ENCODE results near the gene PMEL.
"Not testable (repeated sequence)": the region's sequence is repeated elsewhere in the genome, so short reads cannot be mapped to it uniquely, and the experiment has no call there.

PMEL gene

DNA sequence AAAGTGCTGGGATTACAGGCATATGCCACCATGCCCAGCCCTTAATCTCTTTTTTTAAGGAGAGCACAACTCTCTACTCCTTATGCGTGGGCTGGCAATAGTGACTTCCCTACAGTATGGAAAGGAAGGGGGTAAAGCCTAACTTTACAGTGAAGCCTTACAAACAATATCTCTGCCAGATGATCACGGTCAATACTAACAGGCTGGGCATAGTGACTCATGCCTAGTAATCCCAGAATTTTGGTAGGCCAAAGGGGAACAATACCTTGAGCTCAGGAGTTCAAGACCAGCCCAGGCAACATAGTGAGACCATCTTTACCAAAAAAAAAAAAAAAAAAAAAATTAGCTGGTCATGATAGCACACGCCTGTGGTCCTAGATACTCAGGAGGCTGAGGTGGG lies 43.7 kb downstream of the PMEL start:
- no peak for DNase-seq (ENCODE audit: low spot score)

GRCh38 chr12:55919032-55919431 lies 46.8 kb downstream of the PMEL start:
- DNase-seq (ENCODE audit: low spot score) = not testable (repeated sequence)

DNA sequence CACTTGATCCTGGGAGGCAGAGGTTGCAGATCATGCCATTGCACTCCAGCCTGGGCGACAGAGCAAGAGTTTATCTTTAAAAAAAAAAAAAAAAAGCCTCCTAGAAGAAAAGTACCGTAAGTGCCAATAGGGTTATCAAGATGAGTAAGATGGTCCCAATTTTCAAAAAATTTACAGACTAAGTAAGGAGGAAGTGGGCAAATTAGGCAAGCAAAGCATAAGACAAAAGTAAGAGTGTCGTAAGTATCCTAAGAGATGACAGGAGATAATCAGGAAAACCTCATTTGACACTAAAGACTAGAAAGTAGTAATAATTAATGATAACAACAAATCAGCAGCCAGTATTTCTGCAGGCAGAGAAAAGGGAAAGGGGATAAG lies 50.4 kb downstream of the PMEL start:
- DNase-seq (ENCODE audit: low spot score) = no peak

- DNase-seq (ENCODE audit: low spot score) = no peak
Observed at GRCh38 chr12:55912908-55913307, 52.9 kb downstream of the PMEL start.

DNA sequence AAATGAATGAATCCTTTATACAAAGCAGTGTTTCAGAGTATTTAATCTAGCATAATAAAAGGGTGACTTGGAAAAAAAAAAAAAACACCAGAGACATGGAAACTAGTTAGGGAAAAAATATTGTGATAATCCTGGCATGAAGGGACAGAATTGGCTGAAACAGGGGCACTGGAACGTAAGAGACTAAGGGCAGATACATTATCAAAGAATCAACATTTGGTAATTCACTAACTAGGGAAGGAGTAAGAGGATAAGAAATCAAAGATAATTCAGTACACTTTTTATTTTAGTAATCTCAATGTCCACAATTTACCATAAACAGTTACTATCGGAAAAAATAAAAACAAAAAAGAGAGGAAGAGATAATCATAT lies 56.3 kb downstream of the PMEL start:
- no peak for DNase-seq (ENCODE audit: low spot score)

DNA sequence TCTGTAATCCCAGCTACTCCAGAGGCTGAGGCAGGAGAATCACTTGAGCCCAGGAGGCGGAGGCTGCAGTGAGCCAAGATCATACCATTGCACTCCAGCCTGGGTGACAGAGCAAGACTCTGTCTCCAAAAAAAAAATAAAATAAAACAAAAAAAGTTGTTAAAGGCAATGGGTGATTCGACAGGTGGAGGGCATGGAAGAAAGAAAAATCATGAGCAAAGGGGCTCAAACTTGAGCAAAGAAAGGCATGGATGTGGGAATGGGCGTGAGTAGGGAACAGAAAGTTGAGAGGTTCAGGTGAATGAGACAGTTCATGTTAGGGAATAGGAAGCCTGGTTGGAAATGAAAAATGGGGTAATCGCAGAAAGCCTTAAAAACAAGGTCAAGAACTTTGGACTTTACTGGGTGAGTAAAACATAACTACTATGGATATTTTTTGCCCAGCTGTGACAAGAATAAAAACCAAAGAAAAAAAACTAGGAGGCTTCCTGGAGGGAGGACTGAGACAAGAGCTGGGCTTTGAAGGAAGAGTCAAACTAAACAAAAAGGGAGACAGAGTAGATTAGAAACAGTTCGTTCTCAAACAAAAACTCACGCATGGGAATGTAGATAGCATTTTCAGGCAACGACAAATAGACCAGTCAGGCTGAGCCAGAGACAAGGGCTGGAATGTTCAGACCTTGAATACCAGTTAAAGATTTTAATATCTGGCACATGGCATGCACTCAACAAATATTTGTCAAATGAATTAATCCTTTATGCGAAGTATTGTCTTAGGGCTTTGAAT lies 56.9 kb downstream of the PMEL start:
- DNase-seq (ENCODE audit: low spot score) = no peak

GRCh38 chr12:55906056-55906455 lies 59.8 kb downstream of the PMEL start:
- no peak for DNase-seq (ENCODE audit: low spot score)

All from cerebellar cortex (tissue), 1 donor.